WI38 (cell line): ENCODE measurements around the gene PKIB.

Experiments
- H3K4me3 ChIP-seq: 2 replicates; pipeline ENCODE4 v1.5.1; 2011; ENCODE audit warnings: low read depth, mild to moderate bottlenecking, control low read depth, low read length
- TF ChIP-seq, protein P1 (sequence below): IDR thresholded peaks from 2 replicates; pipeline ENCODE4 v1.5.1; 2012; ENCODE audit warnings: low read depth, mild to moderate bottlenecking, control low read depth, low read length

PKIB gene

DNA sequence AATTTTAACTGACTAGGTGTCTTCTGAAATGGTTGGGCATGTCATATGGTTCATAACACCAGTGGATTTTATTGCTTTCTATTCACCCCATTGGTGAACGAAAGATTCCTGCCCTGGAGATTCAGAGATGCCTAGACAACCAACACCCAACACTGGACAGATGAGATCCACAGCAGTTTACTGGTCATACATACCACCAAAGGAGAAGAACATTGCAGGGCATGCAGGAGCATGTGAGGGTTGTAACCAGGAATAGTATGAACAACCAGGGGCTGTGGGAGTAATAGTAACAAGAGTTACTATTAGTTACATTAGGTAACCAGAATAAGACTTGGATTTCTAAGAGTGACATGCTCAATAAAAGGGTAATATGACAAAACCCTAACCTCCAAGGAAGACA, 91.5 kb downstream of the PKIB start:
- TF ChIP-seq, protein P1, sequence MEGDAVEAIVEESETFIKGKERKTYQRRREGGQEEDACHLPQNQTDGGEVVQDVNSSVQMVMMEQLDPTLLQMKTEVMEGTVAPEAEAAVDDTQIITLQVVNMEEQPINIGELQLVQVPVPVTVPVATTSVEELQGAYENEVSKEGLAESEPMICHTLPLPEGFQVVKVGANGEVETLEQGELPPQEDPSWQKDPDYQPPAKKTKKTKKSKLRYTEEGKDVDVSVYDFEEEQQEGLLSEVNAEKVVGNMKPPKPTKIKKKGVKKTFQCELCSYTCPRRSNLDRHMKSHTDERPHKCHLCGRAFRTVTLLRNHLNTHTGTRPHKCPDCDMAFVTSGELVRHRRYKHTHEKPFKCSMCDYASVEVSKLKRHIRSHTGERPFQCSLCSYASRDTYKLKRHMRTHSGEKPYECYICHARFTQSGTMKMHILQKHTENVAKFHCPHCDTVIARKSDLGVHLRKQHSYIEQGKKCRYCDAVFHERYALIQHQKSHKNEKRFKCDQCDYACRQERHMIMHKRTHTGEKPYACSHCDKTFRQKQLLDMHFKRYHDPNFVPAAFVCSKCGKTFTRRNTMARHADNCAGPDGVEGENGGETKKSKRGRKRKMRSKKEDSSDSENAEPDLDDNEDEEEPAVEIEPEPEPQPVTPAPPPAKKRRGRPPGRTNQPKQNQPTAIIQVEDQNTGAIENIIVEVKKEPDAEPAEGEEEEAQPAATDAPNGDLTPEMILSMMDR = no peak
- no peak overlapping the region for H3K4me3 ChIP-seq

DNA sequence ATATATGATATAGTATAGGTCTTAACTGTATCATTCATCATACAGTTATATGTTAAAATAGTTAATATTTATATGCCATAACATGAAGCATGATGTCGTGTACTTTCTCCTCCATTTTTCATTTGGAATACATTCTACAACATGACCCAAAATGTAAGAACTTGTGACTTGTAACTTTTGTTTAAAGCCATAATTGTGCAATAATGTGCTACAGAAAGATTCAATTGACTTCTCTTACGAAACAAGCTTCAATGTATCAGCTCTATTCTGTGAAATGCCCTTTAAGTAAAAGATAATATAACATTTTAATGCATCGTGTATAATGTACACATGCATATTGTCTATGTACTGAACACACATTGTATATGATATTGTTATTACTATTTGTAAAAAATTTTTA, 92.6 kb downstream of the PKIB start:
- TF ChIP-seq, protein P1 = no peak
- H3K4me3 ChIP-seq = no peak overlapping the region

DNA sequence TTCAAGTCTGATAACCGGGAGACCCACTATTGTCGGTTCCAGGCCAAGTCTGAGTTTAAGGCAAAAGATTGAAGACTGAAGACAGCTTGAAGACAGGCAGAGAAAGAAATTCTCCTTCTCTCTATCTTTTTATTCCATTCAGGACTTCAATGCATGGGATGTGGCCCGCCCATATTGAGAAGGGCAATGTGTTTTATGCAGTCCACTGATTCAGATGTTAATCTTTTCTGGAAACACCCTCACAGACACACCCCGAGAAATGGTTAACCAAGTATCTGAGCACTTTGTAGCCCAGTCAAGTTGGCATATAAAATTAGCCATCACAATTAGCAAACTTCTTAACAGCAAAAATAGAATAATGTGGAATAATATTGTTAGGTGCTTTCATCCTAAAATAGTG, 93.9 kb downstream of the PKIB start:
- TF ChIP-seq, protein P1 = no peak

DNA sequence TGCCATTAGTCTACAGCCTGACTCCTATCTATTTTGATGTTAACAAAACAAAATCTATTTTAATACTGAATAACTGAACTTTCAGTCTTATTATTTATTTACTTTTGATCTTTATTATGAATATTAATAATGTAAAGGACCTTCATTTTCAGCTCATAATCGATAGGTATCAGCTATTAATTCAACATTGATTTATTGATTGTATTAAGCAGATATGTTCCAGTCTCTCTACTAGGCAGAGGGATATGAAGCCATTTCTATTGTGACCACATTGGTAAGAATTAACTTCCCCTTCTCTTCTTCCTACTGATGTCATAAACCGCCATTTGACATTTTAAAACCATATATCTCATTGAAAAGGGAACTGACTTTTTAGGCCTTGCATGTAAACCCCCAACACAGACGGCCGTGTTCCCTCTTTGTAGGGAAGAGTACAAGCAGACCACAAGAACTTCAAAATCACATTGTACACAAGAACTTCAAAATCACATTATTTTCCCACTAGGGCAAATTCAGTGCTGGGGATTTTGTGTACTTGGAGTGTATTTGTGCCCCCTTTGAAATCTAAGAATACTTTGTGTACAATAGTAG, 99.8 kb downstream of the PKIB start:
- H3K4me3 ChIP-seq = no peak overlapping the region
- TF ChIP-seq, protein P1 = no peak

More for the DNA sequence above, 93.9 kb downstream of the PKIB start:
- H3K4me3 ChIP-seq = no peak overlapping the region

DNA sequence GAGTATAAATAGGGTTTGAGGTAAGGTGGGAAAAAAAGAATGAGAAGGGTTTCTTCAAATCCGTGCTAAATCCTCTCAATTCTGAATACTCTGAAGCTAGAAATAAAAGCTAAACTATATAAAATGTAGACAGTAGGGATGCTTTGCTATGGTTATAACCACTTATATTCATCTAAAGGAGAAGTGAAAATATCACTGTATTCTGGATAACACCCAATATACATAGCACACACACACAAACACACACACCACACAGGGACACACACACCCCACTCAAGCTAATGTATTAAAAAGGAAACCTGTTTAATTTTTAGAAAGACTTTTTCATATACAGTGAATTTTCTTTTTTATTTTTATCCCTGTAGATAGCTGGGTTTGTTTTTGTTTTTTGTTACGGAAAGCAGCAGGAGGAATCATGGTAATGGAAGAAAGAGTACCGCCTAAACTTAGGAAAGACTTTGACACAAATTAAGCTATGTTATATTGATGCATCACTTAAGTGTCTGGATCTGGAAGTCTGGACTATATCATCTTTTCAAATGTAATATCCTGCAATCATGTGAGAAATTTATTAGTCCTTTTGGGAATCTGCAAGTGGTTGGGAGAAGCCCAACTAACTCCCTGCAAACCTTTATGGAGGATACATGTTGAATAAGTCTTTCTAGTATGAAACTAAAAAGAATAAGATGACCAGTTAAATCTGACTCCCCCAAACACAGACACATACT, 100.9 kb downstream of the PKIB start:
- TF ChIP-seq, protein P1 = no peak

DNA sequence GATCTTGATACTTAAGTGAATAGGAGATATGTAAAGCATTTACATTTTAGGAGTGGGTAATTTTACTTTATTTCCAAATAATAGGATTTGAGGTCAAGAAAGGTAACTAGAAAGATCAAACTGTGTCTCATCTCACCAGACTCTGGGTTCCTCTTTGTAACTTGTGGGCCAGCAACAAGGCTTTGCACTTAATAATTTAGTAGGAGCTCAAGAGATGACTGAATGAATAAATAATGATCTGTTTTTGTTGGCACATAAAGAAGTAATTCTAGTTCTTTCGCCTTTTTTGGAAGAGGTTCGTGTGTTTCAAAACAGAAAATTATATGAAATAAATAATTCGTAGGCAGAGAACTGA, 101.9 kb downstream of the PKIB start:
- TF ChIP-seq, protein P1 = no peak
- H3K4me3 ChIP-seq = no peak overlapping the region

More for the DNA sequence above, 100.9 kb downstream of the PKIB start:
- H3K4me3 ChIP-seq = no peak overlapping the region

DNA sequence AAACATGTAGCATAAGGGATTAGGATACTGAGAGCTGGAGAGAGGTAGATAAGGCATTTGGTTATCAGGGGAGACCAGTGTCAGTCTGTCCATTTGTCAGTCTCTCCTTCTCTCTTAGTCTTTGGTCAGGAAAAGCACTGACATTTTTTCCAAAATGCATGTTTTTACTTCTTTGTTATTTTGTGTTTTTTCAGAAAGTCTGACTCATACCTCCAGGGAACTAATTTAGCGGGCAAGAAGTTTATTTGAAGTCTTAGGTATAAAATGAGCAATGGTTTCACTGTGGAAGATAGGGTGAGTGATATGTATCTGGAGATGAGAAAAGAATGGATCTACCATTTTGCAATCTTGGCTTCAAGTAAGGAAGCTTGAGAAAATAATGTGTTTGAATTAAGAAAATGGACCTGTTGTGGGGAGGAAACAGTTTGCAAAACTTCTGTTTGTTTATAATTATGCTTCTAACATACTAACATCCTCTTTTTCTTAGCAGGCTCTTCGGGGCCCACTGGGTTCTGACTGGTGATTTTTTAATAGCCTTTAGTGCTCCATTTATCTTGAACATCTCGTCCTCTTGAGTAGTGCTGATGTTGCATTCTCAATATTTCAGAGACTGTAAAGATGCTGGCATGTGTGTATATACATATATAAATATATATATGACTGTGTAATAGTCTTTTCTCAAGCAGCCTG, 102.4 kb downstream of the PKIB start:
- H3K4me3 ChIP-seq = no peak overlapping the region
- TF ChIP-seq, protein P1 = no peak
